Measurements from ENCODE around the gene RRM2. TPM values are rescaled to one million over a fixed set of nuclear protein-coding genes. Genes with fewer than 3 reads are reported as not detected.
A peak's percentile ranks its signal among the peaks of the same experiment; 100 is the strongest.

The RRM2 gene
- total RNA-seq, 6 donors from 2014 or later = 2.1 to 12.9 (median 3.2) TPM

- Histone ChIP-seq H3K4me1 (peaks cover 31 to 56% (median 36%) of the 10 kb centered on the region in 4 donors), H3K27me3 (peaks cover 0 to 7% (median 3%) of the 10 kb centered on the region in 4 donors), H3K9me3 (no peaks in the 10 kb centered on the region), H3K27ac (peak overlapping the region; percentile 71 to 84 (median 74)), H3K4me3 (peak overlapping the region in 3 of 4 donors; percentile 68 to 72 (median 72)), H3K36me3 (no peaks in the 10 kb centered on the region)
- ATAC-seq (ENCODE audit: low FRiP score in 2 of 2) (no peak), DNase-seq (no peak)
- TF ChIP-seq EP300 (IDR thresholded peaks at IDR 0.05) (no peak), POLR2A (IDR thresholded peaks at IDR 0.05) (no peak), POLR2AphosphoS5 (IDR thresholded peaks at IDR 0.05) (no peak), CTCF (IDR thresholded peaks at IDR 0.05) (no peak)
- WGBS, 2 donors = 22 to 24% methylated on average over 13 of the region's 13 CpGs
These were observed 1.5 kb upstream of the RRM2 start for GRCh38 chr2:10120877-10121574.

- 10 to 13% methylated on average over 13 to 18 of the region's 18 CpGs for WGBS, 2 donors
- TF ChIP-seq POLR2A (IDR thresholded peaks at IDR 0.05) = no peak
- no peak for TF ChIP-seq POLR2AphosphoS5 (IDR thresholded peaks at IDR 0.05)
- TF ChIP-seq CTCF (IDR thresholded peaks at IDR 0.05) = no peak
- TF ChIP-seq EP300 (IDR thresholded peaks at IDR 0.05) = no peak
- Histone ChIP-seq H3K4me3 (peak overlapping the region in 3 of 4 donors; percentile 53 to 68 (median 66)), H3K9me3 (no peaks in the 10 kb centered on the region), H3K27ac (peak overlapping the region in 1 of 4 donors; percentile 70), H3K36me3 (no peaks in the 10 kb centered on the region), H3K27me3 (peaks cover 0 to 7% (median 3%) of the 10 kb centered on the region in 4 donors), H3K4me1 (peaks cover 34 to 65% (median 45%) of the 10 kb centered on the region in 4 donors)
- no peak for ATAC-seq (ENCODE audit: low FRiP score in 2 of 2)
- DNase-seq = no peak
These were observed 742 bp downstream of the RRM2 start for GRCh38 chr2:10123281-10123680.

- peak; percentile 28 to 72 (median 62) for TF ChIP-seq CTCF (IDR thresholded peaks at IDR 0.05)
- no peak for TF ChIP-seq POLR2A (IDR thresholded peaks at IDR 0.05)
- no peak for DNase-seq
- WGBS, 2 donors = 10 to 14% methylated on average over 5 of the region's 5 CpGs
- H3K4me3 ChIP-seq = peak overlapping the region in 1 of 4 donors; percentile 68
- H3K27me3 ChIP-seq = peaks cover 0 to 7% (median 3%) of the 10 kb centered on the region in 4 donors
- no peak overlapping the region for H3K27ac ChIP-seq
- no peaks in the 10 kb centered on the region for H3K36me3 ChIP-seq
- H3K9me3 ChIP-seq = no peaks in the 10 kb centered on the region
- peaks cover 34 to 65% (median 45%) of the 10 kb centered on the region in 4 donors for H3K4me1 ChIP-seq
- peak in 1 of 2 donors; percentile 35 for ATAC-seq (ENCODE audit: low FRiP score in 2 of 2)
These were observed 2.1 kb downstream of the RRM2 start for GRCh38 chr2:10124538-10125045.

- Histone ChIP-seq H3K4me3 (no peak overlapping the region), H3K36me3 (no peaks in the 10 kb centered on the region), H3K4me1 (peaks cover 32 to 53% (median 39%) of the 10 kb centered on the region in 4 donors), H3K27ac (no peak overlapping the region), H3K9me3 (no peaks in the 10 kb centered on the region), H3K27me3 (peaks cover 0 to 7% (median 3%) of the 10 kb centered on the region in 4 donors)
- DNase-seq (no peak), ATAC-seq (ENCODE audit: low FRiP score in 2 of 2) (no peak)
- 69 to 85% methylated on average over 6 of the region's 6 CpGs for WGBS, 2 donors
- TF ChIP-seq POLR2AphosphoS5 (IDR thresholded peaks at IDR 0.05) = no peak
- TF ChIP-seq CTCF (IDR thresholded peaks at IDR 0.05) = no peak
- no peak for TF ChIP-seq POLR2A (IDR thresholded peaks at IDR 0.05)
- no peak for TF ChIP-seq EP300 (IDR thresholded peaks at IDR 0.05)
These were observed 3.5 kb downstream of the RRM2 start for GRCh38 chr2:10125842-10126631.

Measured in upper lobe of left lung (tissue), 6 donors.